OCI-LY7 (cell line): Measurements from ENCODE around the gene METRN. TPM values are rescaled to one million over a fixed set of nuclear protein-coding genes. Genes with fewer than 3 reads are reported as not detected.
A peak's percentile ranks its signal among the peaks of the same experiment; 100 is the strongest.

Experiments
- BruUV-seq: library from RNA; stranded (reverse); fragments of 400-500 nt; replicated peaks from 2 replicates; lab custom pipeline; 2021; lab: Mats Ljungman, UMichigan
- CTCF ChIA-PET: fragments of 300-600 bp; sonication (Branson Sonifier 250); formaldehyde crosslinking; loops from one replicate; lab custom pipeline; 2022; ENCODE audit warnings: antibody characterized with exemption; ENCODE audit not compliant: unreplicated experiment; lab: Charles Lee
- POLR2A ChIA-PET: fragments of 300-600 bp; sonication (Branson Sonifier 250); formaldehyde crosslinking; loops from one replicate; lab custom pipeline; 2022; ENCODE audit warnings: antibody characterized with exemption; lab: Charles Lee
- DNase-seq: peaks from one replicate; pipeline ENCODE4 v3.0.0-alpha.2; 2015; ENCODE audit warnings: low spot score
- H2AFZ ChIP-seq: fragments of 200-600 bp; sonication (generic), shearing (Covaris generic); 2 replicates; pipeline ENCODE4 v1.6.1; 2014; ENCODE audit warnings: mild to moderate bottlenecking, antibody characterized with exemption, low read length, moderate library complexity
- H3K27ac ChIP-seq: fragments of 200-600 bp; sonication (generic); 2 replicates; pipeline ENCODE4 v1.5.1; 2014; ENCODE audit warnings: mixed run types, low read depth, mild to moderate bottlenecking, moderate library complexity, low read length, inconsistent platforms; ENCODE audit not compliant: poor library complexity, severe bottlenecking
- H3K36me3 ChIP-seq: fragments of 200-600 bp; sonication (generic); 2 replicates; pipeline ENCODE4 v1.6.1; 2014; ENCODE audit warnings: mild to moderate bottlenecking, antibody characterized with exemption, low read length, moderate library complexity, mixed read lengths; ENCODE audit not compliant: insufficient read depth
- H3K4me1 ChIP-seq: fragments of 200-600 bp; sonication (generic); 2 replicates; pipeline ENCODE4 v1.5.1; 2014; ENCODE audit warnings: mild to moderate bottlenecking, low read length; ENCODE audit not compliant: insufficient read depth, poor library complexity, severe bottlenecking
- H3K4me2 ChIP-seq: fragments of 200-600 bp; sonication (generic); 2 replicates; pipeline ENCODE4 v1.6.1; 2014; ENCODE audit warnings: mild to moderate bottlenecking, low read length
- H3K4me3 ChIP-seq: fragments of 200-600 bp; sonication (generic); 2 replicates; pipeline ENCODE4 v1.5.1; 2014; ENCODE audit warnings: mild to moderate bottlenecking, low read depth, low read length; ENCODE audit not compliant: poor library complexity, severe bottlenecking
- H3K79me2 ChIP-seq: fragments of 200-600 bp; sonication (generic); 2 replicates; pipeline ENCODE4 v1.6.1; 2016; ENCODE audit warnings: low read depth, mild to moderate bottlenecking, low read length, moderate library complexity, mixed read lengths; ENCODE audit not compliant: insufficient read depth
- H3K9me2 ChIP-seq: fragments of 200-600 bp; sonication (generic); 2 replicates; pipeline ENCODE4 v1.6.1; 2016; ENCODE audit warnings: mild to moderate bottlenecking, low read length, mixed read lengths; ENCODE audit not compliant: insufficient read depth
- H3K9me3 ChIP-seq: fragments of 200-600 bp; sonication (generic); 2 replicates; pipeline ENCODE4 v1.6.1; 2014; ENCODE audit warnings: mild to moderate bottlenecking, mixed run types, low read length, mixed read lengths
- H4K20me1 ChIP-seq: fragments of 200-600 bp; sonication (generic); 2 replicates; pipeline ENCODE4 v1.6.1; 2014; ENCODE audit warnings: mild to moderate bottlenecking, antibody characterized with exemption, low read length, moderate library complexity, mixed read lengths; ENCODE audit not compliant: insufficient read depth
- CTCF ChIP-seq: fragments of 200-600 bp; sonication (generic); conservative IDR thresholded peaks from 2 replicates; pipeline ENCODE4 v1.5.1; 2014; ENCODE audit warnings: mild to moderate bottlenecking, antibody characterized with exemption, low read length, moderate library complexity, mixed read lengths
- EZH2phosphoT487 ChIP-seq: fragments of 200-600 bp; sonication (generic); IDR thresholded peaks from 2 replicates; pipeline ENCODE4 v1.6.1; 2018; ENCODE audit warnings: low read depth, borderline replicate concordance, mild to moderate bottlenecking, mixed run types, antibody characterized with exemption, low read length, moderate library complexity, mixed read lengths
- intact Hi-C: fragments of 100-400 bp; cut with micrococcal nuclease; formaldehyde crosslinking; loops from one replicate; pipeline ENCODE4 v1.10.0; 2022; ENCODE audit not compliant: unreplicated experiment
- total RNA-seq, 2 experiments: library from RNA; depleted of rRNA in 1 of 2; stranded (reverse); fragments of >200 nt in 1 of 2; shearing (Covaris generic) in 1 of 2; gene quantifications; 2 replicates each; pipeline ENCODE4 v1.2.3, GENCODE V29; 2014 to 2022

The METRN gene
- total RNA-seq, 2 experiments from 2014 or later, result 14.4 to 15.9 TPM

GRCh38 chr16:678858-679813 is 35.8 kb upstream of the METRN start:
- ChIA-PET CTCF (interaction anchor here (0.6 kb wide), 1 partner anchor 110 kb away, joined by 3 read pairs; no protein-coding TSS in a partner anchor), POLR2A (interaction anchor here (0.6 to 1.2 kb wide), 2 partner anchors 9 to 263 kb away, joined by 3 to 4 read pairs; no protein-coding TSS in a partner anchor)

GRCh38 chr16:679814-680624 is 34.9 kb upstream of the METRN start, which contains the start of gene STUB1:
Gene STUB1 (plus strand): TSS chr16:680410. CDS start chr16:680526, 116 bp downstream.
- peak within 1 kb of the TSS; percentile 82 for H3K4me3 ChIP-seq
- intact Hi-C loops, result loop anchor here (1.0 to 5.0 kb wide), 2 partner anchors 12 to 42 kb away; partner anchors contain the start of genes ANTKMT and RHOT2
- H3K4me1 ChIP-seq, result peaks cover 40% of the 10 kb centered on the region

More at GRCh38 chr16:678858-679813, 35.8 kb upstream of the METRN start:
- Histone ChIP-seq H3K9me3 (no peaks in the 10 kb centered on the region), H3K9me2 (no peaks in the 10 kb centered on the region), H3K27ac (no peak overlapping the region), H3K79me2 (peaks cover 25% of the 10 kb centered on the region; the same call in 1 of the 2 replicates), H3K36me3 (peaks cover 28% of the 10 kb centered on the region), H3K4me3 (peak overlapping the region; percentile 58), H3K4me2 (peak overlapping the region; percentile 88), H4K20me1 (peaks cover 5% of the 10 kb centered on the region; the same call in 1 of the 2 replicates), H3K4me1 (peaks cover 35% of the 10 kb centered on the region), H2AFZ (no peak overlapping the region)
- intact Hi-C loops, result loop anchor here (1.0 kb wide), 1 partner anchor 11 kb away; the partner anchor contains the start of gene RHOT2
- DNase-seq, result peak; percentile 64
- BruUV-seq, result no TSS peak
- TF ChIP-seq CTCF, result no peak
- TF ChIP-seq EZH2phosphoT487, result no peak

More at GRCh38 chr16:679814-680624, 34.9 kb upstream of the METRN start, which contains the start of gene STUB1:
- ChIA-PET POLR2A (interaction anchor here (0.6 to 1.2 kb wide), 2 partner anchors 10 to 264 kb away, joined by 3 to 4 read pairs; no protein-coding TSS in a partner anchor), CTCF (interaction anchor here (1.0 kb wide), 1 partner anchor 10 kb away, joined by 4 read pairs; the partner anchor contains the start of gene WDR24)
- Histone ChIP-seq H3K36me3 (peaks cover 27% of the 10 kb centered on the region), H3K27ac (peak within 1 kb of the TSS; percentile 63), H3K79me2 (peaks cover 25% of the 10 kb centered on the region; the same call in 1 of the 2 replicates), H4K20me1 (peaks cover 5% of the 10 kb centered on the region; the same call in 1 of the 2 replicates), H3K9me2 (no peaks in the 10 kb centered on the region), H2AFZ (no peak within 1 kb of the TSS), H3K4me2 (peak within 1 kb of the TSS; percentile 88), H3K9me3 (no peaks in the 10 kb centered on the region)
- DNase-seq, result peak; percentile 91
- TF ChIP-seq CTCF (no peak), EZH2phosphoT487 (no peak)
- BruUV-seq, result no TSS peak
